Measurements from ENCODE around the gene DLG3.

- no peak for TF ChIP-seq POLR2A (IDR thresholded peaks at IDR 0.05)
- TF ChIP-seq CTCF (IDR thresholded peaks at IDR 0.05) = no peak
Observed at GRCh38 chrX:70554523-70554922, 109.9 kb downstream of the DLG3 start.

Measured in heart left ventricle (tissue), 13 donors.